Ovary (tissue), 9 donors: ENCODE data around the gene SFT2D1. TPM values are rescaled to one million over a fixed set of nuclear protein-coding genes. Genes with fewer than 3 reads are reported as not detected.

ENCODE experiments used
- DNase-seq, 5 donors: peaks; one replicate each; pipeline ENCODE4 v3.0.0-alpha.2; 2019 to 2020
- H3K27ac ChIP-seq, 2 donors: fragments of 200-600 bp; one replicate each; pipeline versions ENCODE4 v1.5.1 to v1.8.0; 2019 to 2022
- H3K27me3 ChIP-seq: fragments of 200-600 bp; one replicate; pipeline ENCODE4 v1.8.0; 2022
- H3K36me3 ChIP-seq: fragments of 200-600 bp; sonication (generic); one replicate; pipeline ENCODE4 v1.5.1; 2019
- H3K4me1 ChIP-seq: one replicate; pipeline ENCODE4 v1.8.1; 2013; ENCODE audit warnings: mild to moderate bottlenecking, moderate library complexity; ENCODE audit not compliant: insufficient read depth
- H3K4me3 ChIP-seq: fragments of 200-600 bp; sonication (generic); one replicate; pipeline ENCODE4 v1.5.1; 2017
- H3K9me3 ChIP-seq, 2 donors: fragments of 200-600 bp in 1 of 2; sonication (generic) in 1 of 2; one replicate each; pipeline versions ENCODE4 v1.5.1 to v1.8.1; 2013 to 2019; ENCODE audit warnings: mild to moderate bottlenecking in 1 of 2, moderate library complexity in 1 of 2
- EP300 ChIP-seq: sonication (generic); formaldehyde crosslinking; IDR thresholded peaks from one replicate; pipeline ENCODE4 v1.6.1; 2017; ENCODE audit warnings: antibody characterized with exemption
- POLR2A ChIP-seq: fragments of 450-650 bp; IDR thresholded peaks from one replicate; pipeline ENCODE4 v1.6.1; 2017; ENCODE audit warnings: antibody characterized with exemption, mild to moderate bottlenecking, moderate library complexity
- WGBS, 3 donors: extraction: QIAGEN DNeasy Blood & Tissue Kit in 1 of 3; methylation state at CpG; one replicate each; pipeline versions ENCODE4 v1.1.5 to v1.1.7; 2013 to 2017; 5-methylcytosine and 5-hydroxymethylcytosine counted together
- intact Hi-C, 4 donors: fragments of 100-400 bp; cut with DNase I; formaldehyde crosslinking; loops; one replicate each; pipeline versions ENCODE4 v1.11.0 to v1.15.1; 2022 to 2023
- polyA plus RNA-seq, 2 donors: library from polyadenylated mRNA; stranded (reverse); fragments of 200-250 nt in 1 of 2; fragments of 350-450 nt in 1 of 2; fragmentation: Illumina TruSeq in 1 of 2; extraction: RNeasy Lipid Tissue Mini Kit (QIAGEN cat#74804) in 1 of 2; gene quantifications; one replicate each; pipeline ENCODE4 v1.2.3, GENCODE V29; 2013 to 2014
- total RNA-seq, 7 donors: library from RNA; depleted of rRNA in 2 of 7; stranded (reverse); fragments of >200 nt in 2 of 7; fragmentation: NEBNext Ultra II Directional in 3 of 7; extraction: Animal tissue kit (Norgen Biotek cat#: 25700) in 3 of 7; gene quantifications; one replicate each; pipeline versions ENCODE4 v1.1.0 to v1.2.4, GENCODE V29; 2016 to 2023
- TF ChIP-seq, protein P1 (sequence below), 3 donors: fragments of 450-650 bp in 2 of 3; fragments of 200-600 bp in 1 of 3; IDR thresholded peaks; one replicate each; pipeline versions ENCODE4 v1.5.1 to v1.8.0; 2016 to 2022; ENCODE audit warnings: antibody characterized with exemption in 3 of 3, mild to moderate bottlenecking in 1 of 3
- donor health status: DM: no; HTN: no; CAD: no; lungs with moderate emphysema.
- donor health status: DM: no; HTN: no; CAD: no.
- donor health status: Bipolar disorder and iron deficiency.
- donor health status: DM: yes; HTN: yes; CAD: no.
- donor health status: DM: no; HTN: no; CAD: no.
- donor health status: DM: yes; HTN: yes; CAD: no.

SFT2D1 gene
- total and polyA plus RNA-seq, 9 donors: 25.9 to 50.3 (median 34.4) TPM

DNA sequence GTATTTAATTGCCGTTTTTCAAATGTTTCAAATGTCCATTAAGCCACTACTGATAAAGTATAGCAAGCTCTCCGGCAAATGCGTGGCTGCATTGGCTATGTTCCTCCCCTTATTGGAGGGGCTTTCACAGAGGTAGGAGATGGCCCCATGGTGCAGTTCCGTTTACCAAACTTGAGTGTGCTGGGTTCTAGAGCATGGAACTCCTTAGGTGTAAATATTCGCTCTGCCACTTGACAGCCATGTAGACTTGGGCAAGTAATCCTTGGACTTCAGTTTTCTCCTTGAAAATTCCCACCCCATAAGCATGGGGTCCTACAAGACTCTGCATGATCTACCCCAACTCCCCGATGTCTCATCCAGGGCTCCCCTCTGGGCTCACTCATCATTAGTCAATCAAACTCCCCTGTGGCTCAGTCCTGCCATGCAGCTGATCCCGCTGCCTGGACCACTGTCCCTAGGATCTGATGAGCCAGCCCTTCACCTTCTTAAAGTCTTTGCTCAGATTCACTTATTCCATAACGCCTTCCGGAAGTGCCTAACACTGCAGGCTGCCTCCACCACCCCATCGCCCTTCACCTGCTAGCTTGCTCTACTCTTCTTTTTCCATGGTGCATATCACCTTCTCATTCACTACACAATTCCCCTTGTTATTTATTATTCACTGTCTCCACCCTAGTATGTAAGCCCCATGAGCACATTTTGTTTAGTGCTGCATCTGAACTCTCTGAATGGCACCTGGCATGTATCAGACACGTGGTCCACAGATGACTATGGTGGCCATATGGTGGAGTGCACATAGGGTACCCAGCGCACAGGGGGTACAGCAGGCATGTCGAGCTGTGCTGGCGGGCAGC is 52.9 kb downstream of the SFT2D1 start:
- Histone ChIP-seq H3K27me3 (no peaks in the 10 kb centered on the region), H3K27ac (no peak overlapping the region), H3K4me1 (no peaks in the 10 kb centered on the region), H3K9me3 (no peaks in the 10 kb centered on the region), H3K36me3 (no peaks in the 10 kb centered on the region), H3K4me3 (no peak overlapping the region)
- no peak for DNase-seq
- WGBS, 3 donors: 90 to 93% (median 92%) methylated on average over 14 of the region's 14 CpGs
- TF ChIP-seq, protein P1, sequence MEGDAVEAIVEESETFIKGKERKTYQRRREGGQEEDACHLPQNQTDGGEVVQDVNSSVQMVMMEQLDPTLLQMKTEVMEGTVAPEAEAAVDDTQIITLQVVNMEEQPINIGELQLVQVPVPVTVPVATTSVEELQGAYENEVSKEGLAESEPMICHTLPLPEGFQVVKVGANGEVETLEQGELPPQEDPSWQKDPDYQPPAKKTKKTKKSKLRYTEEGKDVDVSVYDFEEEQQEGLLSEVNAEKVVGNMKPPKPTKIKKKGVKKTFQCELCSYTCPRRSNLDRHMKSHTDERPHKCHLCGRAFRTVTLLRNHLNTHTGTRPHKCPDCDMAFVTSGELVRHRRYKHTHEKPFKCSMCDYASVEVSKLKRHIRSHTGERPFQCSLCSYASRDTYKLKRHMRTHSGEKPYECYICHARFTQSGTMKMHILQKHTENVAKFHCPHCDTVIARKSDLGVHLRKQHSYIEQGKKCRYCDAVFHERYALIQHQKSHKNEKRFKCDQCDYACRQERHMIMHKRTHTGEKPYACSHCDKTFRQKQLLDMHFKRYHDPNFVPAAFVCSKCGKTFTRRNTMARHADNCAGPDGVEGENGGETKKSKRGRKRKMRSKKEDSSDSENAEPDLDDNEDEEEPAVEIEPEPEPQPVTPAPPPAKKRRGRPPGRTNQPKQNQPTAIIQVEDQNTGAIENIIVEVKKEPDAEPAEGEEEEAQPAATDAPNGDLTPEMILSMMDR (IDR thresholded peaks at IDR 0.05): no peak
- TF ChIP-seq EP300 (no peak), POLR2A (no peak)
- intact Hi-C loops: no loop called here

DNA sequence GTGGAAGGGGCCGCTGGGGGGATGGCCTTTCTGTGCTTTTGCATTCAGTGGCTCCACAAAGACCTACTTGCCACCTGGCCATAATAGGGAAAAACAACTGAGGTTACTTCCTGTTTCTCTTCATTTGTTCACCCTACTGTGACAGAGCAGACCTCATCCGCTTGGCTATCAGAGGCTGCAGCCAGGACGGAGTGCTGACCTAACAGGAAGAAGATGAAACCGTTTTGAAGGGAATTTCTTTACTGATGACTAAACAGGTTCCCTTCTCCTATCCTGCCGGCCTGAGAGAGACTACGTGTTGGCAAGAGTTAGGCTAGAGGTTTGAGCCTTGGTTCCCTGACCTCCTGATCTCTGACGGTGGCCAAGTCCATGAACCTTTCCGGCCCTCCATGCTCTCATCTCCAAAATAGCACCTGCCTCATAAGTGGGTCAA is 55.5 kb downstream of the SFT2D1 start:
- 50 to 53% (median 51%) methylated on average over 8 of the region's 8 CpGs for WGBS, 3 donors

DNA sequence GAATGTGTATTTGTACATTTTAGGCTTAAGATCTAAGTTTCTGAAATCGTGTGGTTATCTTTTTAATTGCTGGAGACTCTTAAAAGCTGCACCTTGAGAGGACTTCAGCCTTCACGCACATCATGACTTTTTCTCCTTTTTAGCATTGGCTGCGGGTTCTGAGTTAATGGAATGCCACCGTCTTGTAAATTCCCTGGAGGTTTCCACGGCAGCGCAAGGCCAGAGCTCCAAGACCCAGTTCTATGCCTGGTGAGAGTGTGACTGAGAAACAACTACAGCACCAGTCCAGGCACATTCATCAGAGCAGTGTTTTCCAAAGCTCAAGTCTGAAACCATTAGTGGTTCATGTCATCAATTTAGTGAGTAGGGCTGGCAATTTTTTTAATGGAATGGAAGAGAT is 57.1 kb downstream of the SFT2D1 start:
- H3K4me3 ChIP-seq: no peak overlapping the region
- no peak for DNase-seq
- intact Hi-C loops: no loop called here
- H3K9me3 ChIP-seq: no peaks in the 10 kb centered on the region
- WGBS, 3 donors: 40 to 57% (median 56%) methylated on average over 6 of the region's 6 CpGs
- no peaks in the 10 kb centered on the region for H3K36me3 ChIP-seq
- H3K4me1 ChIP-seq: no peaks in the 10 kb centered on the region
- no peaks in the 10 kb centered on the region for H3K27me3 ChIP-seq
- H3K27ac ChIP-seq: no peak overlapping the region
- no peak for TF ChIP-seq EP300
- TF ChIP-seq POLR2A: no peak
- TF ChIP-seq, protein P1 (IDR thresholded peaks at IDR 0.05): no peak

More for the DNA sequence above, 55.5 kb downstream of the SFT2D1 start:
- TF ChIP-seq EP300: no peak
- TF ChIP-seq POLR2A: no peak
- TF ChIP-seq, protein P1 (IDR thresholded peaks at IDR 0.05): no peak
- Histone ChIP-seq H3K36me3 (no peaks in the 10 kb centered on the region), H3K9me3 (no peaks in the 10 kb centered on the region), H3K27me3 (no peaks in the 10 kb centered on the region), H3K27ac (no peak overlapping the region), H3K4me3 (no peak overlapping the region), H3K4me1 (no peaks in the 10 kb centered on the region)
- DNase-seq: no peak
- intact Hi-C loops: no loop called here

DNA sequence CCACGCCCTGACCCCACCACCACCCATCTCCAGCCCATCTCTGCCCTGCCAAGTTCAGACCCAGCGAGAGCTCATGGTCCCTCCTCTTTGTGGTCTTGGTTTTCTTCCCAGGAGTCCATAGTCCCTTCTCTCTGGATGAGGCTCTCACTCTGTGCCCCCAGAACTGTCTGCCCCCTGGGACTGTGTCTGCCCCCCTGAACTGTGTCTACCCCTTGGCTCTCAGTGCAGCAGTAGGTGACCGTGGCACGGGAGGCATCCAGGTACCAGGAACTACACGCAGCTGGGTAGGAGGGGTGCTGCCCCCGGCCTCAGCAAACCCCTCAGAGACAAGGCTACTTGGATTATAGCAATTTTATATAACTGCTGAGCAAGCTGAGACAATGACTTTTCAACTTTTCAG is 57.7 kb downstream of the SFT2D1 start:
- intact Hi-C loops: no loop called here
- no peaks in the 10 kb centered on the region for H3K9me3 ChIP-seq
- TF ChIP-seq, protein P1 (IDR thresholded peaks at IDR 0.05): no peak
- TF ChIP-seq POLR2A (no peak), EP300 (no peak)
- no peak overlapping the region for H3K4me3 ChIP-seq
- no peaks in the 10 kb centered on the region for H3K4me1 ChIP-seq
- H3K27ac ChIP-seq: no peak overlapping the region
- DNase-seq: no peak
- WGBS, 3 donors: 77 to 89% (median 79%) methylated on average over 6 of the region's 6 CpGs
- H3K27me3 ChIP-seq: no peaks in the 10 kb centered on the region
- no peaks in the 10 kb centered on the region for H3K36me3 ChIP-seq
